GM19193 (cell line): ENCODE measurements around the gene TESK2.

Source experiments
- POLR2A ChIP-seq: IDR thresholded peaks from 4 replicates; pipeline ENCODE4 v1.6.1; 2011; ENCODE audit not compliant: insufficient read depth, insufficient read length; ENCODE audit errors: extremely low read depth

The TESK2 gene

GRCh38 chr1:45405636-45406035 is 85.3 kb downstream of the TESK2 start:
- no peak for TF ChIP-seq POLR2A

- no peak for TF ChIP-seq POLR2A
Measured at GRCh38 chr1:45403718-45404117, 87.2 kb downstream of the TESK2 start.

GRCh38 chr1:45403298-45403697 is 87.7 kb downstream of the TESK2 start:
- no peak for TF ChIP-seq POLR2A

- TF ChIP-seq POLR2A, result no peak
Measured at GRCh38 chr1:45401524-45401923, 89.4 kb downstream of the TESK2 start.

- no peak for TF ChIP-seq POLR2A
Measured at GRCh38 chr1:45400049-45400448, 90.9 kb downstream of the TESK2 start.

GRCh38 chr1:45397285-45397684 is 93.7 kb downstream of the TESK2 start:
- no peak for TF ChIP-seq POLR2A

GRCh38 chr1:45395582-45395981 is 95.4 kb downstream of the TESK2 start:
- TF ChIP-seq POLR2A, result no peak

GRCh38 chr1:45395051-45395450 is 95.9 kb downstream of the TESK2 start:
- no peak for TF ChIP-seq POLR2A

GRCh38 chr1:45394342-45394741 is 96.6 kb downstream of the TESK2 start:
- no peak for TF ChIP-seq POLR2A

- no peak for TF ChIP-seq POLR2A
Measured at GRCh38 chr1:45393718-45394302, 97.2 kb downstream of the TESK2 start.

- TF ChIP-seq POLR2A, result no peak
Measured at GRCh38 chr1:45386219-45386618, 104.7 kb downstream of the TESK2 start.

- no peak for TF ChIP-seq POLR2A
Measured at GRCh38 chr1:45385302-45385701, 105.7 kb downstream of the TESK2 start.

GRCh38 chr1:45383191-45383590 is 107.8 kb downstream of the TESK2 start:
- no peak for TF ChIP-seq POLR2A

- TF ChIP-seq POLR2A, result no peak
Measured at GRCh38 chr1:45381243-45381642, 109.7 kb downstream of the TESK2 start.

- no peak for TF ChIP-seq POLR2A
Measured at GRCh38 chr1:45380730-45381129, 110.2 kb downstream of the TESK2 start.

- no peak for TF ChIP-seq POLR2A
Measured at GRCh38 chr1:45380125-45380524, 110.8 kb downstream of the TESK2 start.

- no peak for TF ChIP-seq POLR2A
Measured at GRCh38 chr1:45379524-45379923, 111.4 kb downstream of the TESK2 start.
